ENCODE results near the gene IFT88. TPM values are rescaled to one million over a fixed set of nuclear protein-coding genes. Genes with fewer than 3 reads are reported as not detected.
"Not testable (repeated sequence)": the region's sequence is repeated elsewhere in the genome, so short reads cannot be mapped to it uniquely, and the experiment has no call there.

Gene IFT88
- total and polyA plus RNA-seq, 4 donors, result 7.1 to 18.7 (median 10.5) TPM

DNA sequence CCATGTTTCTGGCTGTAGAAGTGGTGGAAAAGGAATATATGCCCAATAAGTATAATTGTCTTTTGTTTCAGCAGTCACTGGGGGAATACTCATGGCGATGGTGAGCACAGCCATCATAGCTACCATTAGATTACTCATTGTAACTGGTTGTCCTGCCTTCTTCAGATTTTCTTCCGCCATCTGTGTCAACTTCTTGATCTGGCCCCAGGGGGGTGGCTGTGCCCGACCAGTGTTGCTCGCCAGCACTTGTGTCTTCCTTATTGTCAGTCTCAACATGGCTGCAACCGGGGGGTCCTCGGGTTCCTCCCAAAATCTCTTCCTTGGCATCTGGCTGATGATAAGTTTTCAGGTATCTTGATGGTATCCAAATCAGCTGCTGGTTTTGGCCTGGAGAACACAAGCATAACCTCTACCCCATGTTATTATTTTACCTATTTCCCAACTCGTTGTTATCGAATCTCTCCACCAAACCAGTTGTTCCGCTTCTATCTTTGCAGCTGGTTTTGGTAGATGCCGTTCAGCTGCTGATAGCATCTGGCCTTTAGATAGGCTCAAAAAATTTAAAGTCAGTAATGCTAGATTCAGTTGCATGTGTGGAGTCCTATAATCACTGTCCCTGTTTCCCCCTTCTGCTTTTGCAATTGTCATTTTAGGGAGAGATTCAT lies 113.6 kb downstream of the IFT88 start:
- Histone ChIP-seq H3K9me3 (ENCODE audit: control insufficient read depth in 4 of 4, low read length in 3 of 4) (no peaks in the 10 kb centered on the region), H3K27ac (ENCODE audit: low read depth in 1 of 2, low read length in 2 of 2) (no peak overlapping the region), H3K4me3 (ENCODE audit: low read depth in 1 of 3, low read length in 3 of 3) (no peak overlapping the region), H3K9ac (ENCODE audit: low read depth in 1 of 2, low read length in 2 of 2) (no peak overlapping the region), H3K4me1 (ENCODE audit: control insufficient read depth in 4 of 4, insufficient read depth in 4 of 4, low read length in 3 of 4) (no peaks in the 10 kb centered on the region), H3K36me3 (ENCODE audit: control insufficient read depth in 4 of 4, insufficient read depth in 3 of 4, low read depth in 1 of 4, low read length in 3 of 4) (peaks cover 0 to 7% (median under 1%) of the 10 kb centered on the region in 4 donors), H3K27me3 (ENCODE audit: control insufficient read depth in 4 of 4, insufficient read depth in 4 of 4, low read length in 3 of 4) (no peaks in the 10 kb centered on the region)
- 92% methylated on average over 10 of the region's 10 CpGs for WGBS
- TF ChIP-seq, protein P1, sequence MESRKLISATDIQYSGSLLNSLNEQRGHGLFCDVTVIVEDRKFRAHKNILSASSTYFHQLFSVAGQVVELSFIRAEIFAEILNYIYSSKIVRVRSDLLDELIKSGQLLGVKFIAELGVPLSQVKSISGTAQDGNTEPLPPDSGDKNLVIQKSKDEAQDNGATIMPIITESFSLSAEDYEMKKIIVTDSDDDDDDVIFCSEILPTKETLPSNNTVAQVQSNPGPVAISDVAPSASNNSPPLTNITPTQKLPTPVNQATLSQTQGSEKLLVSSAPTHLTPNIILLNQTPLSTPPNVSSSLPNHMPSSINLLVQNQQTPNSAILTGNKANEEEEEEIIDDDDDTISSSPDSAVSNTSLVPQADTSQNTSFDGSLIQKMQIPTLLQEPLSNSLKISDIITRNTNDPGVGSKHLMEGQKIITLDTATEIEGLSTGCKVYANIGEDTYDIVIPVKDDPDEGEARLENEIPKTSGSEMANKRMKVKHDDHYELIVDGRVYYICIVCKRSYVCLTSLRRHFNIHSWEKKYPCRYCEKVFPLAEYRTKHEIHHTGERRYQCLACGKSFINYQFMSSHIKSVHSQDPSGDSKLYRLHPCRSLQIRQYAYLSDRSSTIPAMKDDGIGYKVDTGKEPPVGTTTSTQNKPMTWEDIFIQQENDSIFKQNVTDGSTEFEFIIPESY (IDR thresholded peaks at IDR 0.05), result no peak
- TF ChIP-seq EGR1 (IDR thresholded peaks at IDR 0.05; ENCODE audit: low read depth in 2 of 2) (no peak), TAF1 (conservative IDR thresholded peaks at IDR 0.05) (no peak)
- TF ChIP-seq, protein P2, sequence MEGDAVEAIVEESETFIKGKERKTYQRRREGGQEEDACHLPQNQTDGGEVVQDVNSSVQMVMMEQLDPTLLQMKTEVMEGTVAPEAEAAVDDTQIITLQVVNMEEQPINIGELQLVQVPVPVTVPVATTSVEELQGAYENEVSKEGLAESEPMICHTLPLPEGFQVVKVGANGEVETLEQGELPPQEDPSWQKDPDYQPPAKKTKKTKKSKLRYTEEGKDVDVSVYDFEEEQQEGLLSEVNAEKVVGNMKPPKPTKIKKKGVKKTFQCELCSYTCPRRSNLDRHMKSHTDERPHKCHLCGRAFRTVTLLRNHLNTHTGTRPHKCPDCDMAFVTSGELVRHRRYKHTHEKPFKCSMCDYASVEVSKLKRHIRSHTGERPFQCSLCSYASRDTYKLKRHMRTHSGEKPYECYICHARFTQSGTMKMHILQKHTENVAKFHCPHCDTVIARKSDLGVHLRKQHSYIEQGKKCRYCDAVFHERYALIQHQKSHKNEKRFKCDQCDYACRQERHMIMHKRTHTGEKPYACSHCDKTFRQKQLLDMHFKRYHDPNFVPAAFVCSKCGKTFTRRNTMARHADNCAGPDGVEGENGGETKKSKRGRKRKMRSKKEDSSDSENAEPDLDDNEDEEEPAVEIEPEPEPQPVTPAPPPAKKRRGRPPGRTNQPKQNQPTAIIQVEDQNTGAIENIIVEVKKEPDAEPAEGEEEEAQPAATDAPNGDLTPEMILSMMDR (IDR thresholded peaks at IDR 0.05; ENCODE audit: low read depth, low read length, missing input control), result no peak
- DNase-seq (ENCODE audit: low spot score), result no peak

DNA sequence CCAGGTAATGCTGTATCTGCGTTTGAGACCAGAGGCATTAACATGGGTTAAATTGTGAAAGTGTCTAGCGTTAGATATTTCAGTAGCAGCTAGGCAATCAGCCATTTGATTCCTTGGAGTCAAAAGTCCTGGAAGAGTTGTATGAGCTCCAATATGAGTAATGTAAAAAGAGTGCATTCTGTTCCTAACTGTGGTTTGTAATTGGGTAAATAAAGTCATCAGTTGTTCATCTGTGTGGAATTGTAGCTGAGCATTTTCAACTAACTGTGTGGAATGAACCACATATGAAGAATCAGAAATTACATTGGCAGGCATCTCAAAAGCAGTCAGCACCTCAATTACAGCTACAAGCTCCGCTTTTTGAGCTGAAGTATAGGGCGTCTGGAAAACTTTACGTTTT lies 114.5 kb downstream of the IFT88 start:
- H3K9ac ChIP-seq (ENCODE audit: low read depth in 1 of 2, low read length in 2 of 2); H3K27ac ChIP-seq (ENCODE audit: low read depth in 1 of 2, low read length in 2 of 2); H3K4me3 ChIP-seq (ENCODE audit: low read depth in 1 of 3, low read length in 3 of 3); H3K9me3 ChIP-seq (ENCODE audit: control insufficient read depth in 4 of 4, low read length in 3 of 4); H3K27me3 ChIP-seq (ENCODE audit: control insufficient read depth in 4 of 4, insufficient read depth in 4 of 4, low read length in 3 of 4); DNase-seq (ENCODE audit: low spot score); H3K36me3 ChIP-seq (ENCODE audit: control insufficient read depth in 4 of 4, insufficient read depth in 3 of 4, low read depth in 1 of 4, low read length in 3 of 4); H3K4me1 ChIP-seq (ENCODE audit: control insufficient read depth in 4 of 4, insufficient read depth in 4 of 4, low read length in 3 of 4): not testable (repeated sequence)
- WGBS, result 90% methylated on average over 5 of the region's 5 CpGs

DNA sequence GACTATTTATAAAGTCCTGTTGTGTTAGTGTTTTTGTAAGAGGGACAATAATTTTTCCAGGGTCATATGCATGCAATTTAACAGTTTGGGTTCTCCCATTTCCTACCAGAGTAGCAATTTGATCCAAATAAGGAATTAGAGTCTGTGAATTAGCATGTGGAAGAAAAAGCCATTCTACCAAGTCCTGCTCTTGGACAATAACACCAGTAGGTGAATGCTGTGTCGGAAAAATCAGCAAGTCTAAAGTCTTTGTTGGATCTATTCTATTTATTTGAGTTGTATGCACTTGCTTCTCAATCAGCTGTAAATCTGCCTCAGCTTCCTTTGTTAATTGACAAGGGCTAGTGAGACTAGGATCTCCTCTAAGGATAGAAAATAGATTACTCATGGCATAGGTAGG lies 115.1 kb downstream of the IFT88 start:
- no peak for DNase-seq (ENCODE audit: low spot score)
- H3K27ac ChIP-seq (ENCODE audit: low read depth in 1 of 2, low read length in 2 of 2), result no peak overlapping the region
- H3K36me3 ChIP-seq (ENCODE audit: control insufficient read depth in 4 of 4, insufficient read depth in 3 of 4, low read depth in 1 of 4, low read length in 3 of 4), result peaks cover 0 to 3% (median under 1%) of the 10 kb centered on the region in 4 donors
- no peaks in the 10 kb centered on the region for H3K9me3 ChIP-seq (ENCODE audit: control insufficient read depth in 4 of 4, low read length in 3 of 4)
- H3K9ac ChIP-seq (ENCODE audit: low read depth in 1 of 2, low read length in 2 of 2), result no peak overlapping the region
- no peak overlapping the region for H3K4me3 ChIP-seq (ENCODE audit: low read depth in 1 of 3, low read length in 3 of 3)
- 97% methylated on average over 1 of the region's 1 CpG for WGBS
- H3K27me3 ChIP-seq (ENCODE audit: control insufficient read depth in 4 of 4, insufficient read depth in 4 of 4, low read length in 3 of 4), result no peaks in the 10 kb centered on the region
- H3K4me1 ChIP-seq (ENCODE audit: control insufficient read depth in 4 of 4, insufficient read depth in 4 of 4, low read length in 3 of 4), result no peaks in the 10 kb centered on the region
- TF ChIP-seq SP1 (IDR thresholded peaks at IDR 0.05) (no peak), TAF1 (conservative IDR thresholded peaks at IDR 0.05) (no peak), HNF4A (conservative IDR thresholded peaks at IDR 0.05) (no peak), FOXA1 (IDR thresholded peaks at IDR 0.05) (no peak), RAD21 (IDR thresholded peaks at IDR 0.05) (no peak), EGR1 (IDR thresholded peaks at IDR 0.05; ENCODE audit: low read depth in 2 of 2) (no peak), GABPA (IDR thresholded peaks at IDR 0.05 in 1 of 2, conservative IDR thresholded peaks at IDR 0.05 in 1 of 2) (no peak), JUND (IDR thresholded peaks at IDR 0.05) (no peak), FOXA2 (IDR thresholded peaks at IDR 0.05) (no peak), RXRA (IDR thresholded peaks at IDR 0.05) (no peak), HNF4G (IDR thresholded peaks at IDR 0.05) (no peak)
- TF ChIP-seq, protein P3, sequence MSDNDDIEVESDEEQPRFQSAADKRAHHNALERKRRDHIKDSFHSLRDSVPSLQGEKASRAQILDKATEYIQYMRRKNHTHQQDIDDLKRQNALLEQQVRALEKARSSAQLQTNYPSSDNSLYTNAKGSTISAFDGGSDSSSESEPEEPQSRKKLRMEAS (IDR thresholded peaks at IDR 0.05), result no peak
- TF ChIP-seq, protein P1 (IDR thresholded peaks at IDR 0.05), result no peak
- TF ChIP-seq, protein P4, sequence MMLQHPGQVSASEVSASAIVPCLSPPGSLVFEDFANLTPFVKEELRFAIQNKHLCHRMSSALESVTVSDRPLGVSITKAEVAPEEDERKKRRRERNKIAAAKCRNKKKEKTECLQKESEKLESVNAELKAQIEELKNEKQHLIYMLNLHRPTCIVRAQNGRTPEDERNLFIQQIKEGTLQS (IDR thresholded peaks at IDR 0.05), result no peak
- TF ChIP-seq, protein P5, sequence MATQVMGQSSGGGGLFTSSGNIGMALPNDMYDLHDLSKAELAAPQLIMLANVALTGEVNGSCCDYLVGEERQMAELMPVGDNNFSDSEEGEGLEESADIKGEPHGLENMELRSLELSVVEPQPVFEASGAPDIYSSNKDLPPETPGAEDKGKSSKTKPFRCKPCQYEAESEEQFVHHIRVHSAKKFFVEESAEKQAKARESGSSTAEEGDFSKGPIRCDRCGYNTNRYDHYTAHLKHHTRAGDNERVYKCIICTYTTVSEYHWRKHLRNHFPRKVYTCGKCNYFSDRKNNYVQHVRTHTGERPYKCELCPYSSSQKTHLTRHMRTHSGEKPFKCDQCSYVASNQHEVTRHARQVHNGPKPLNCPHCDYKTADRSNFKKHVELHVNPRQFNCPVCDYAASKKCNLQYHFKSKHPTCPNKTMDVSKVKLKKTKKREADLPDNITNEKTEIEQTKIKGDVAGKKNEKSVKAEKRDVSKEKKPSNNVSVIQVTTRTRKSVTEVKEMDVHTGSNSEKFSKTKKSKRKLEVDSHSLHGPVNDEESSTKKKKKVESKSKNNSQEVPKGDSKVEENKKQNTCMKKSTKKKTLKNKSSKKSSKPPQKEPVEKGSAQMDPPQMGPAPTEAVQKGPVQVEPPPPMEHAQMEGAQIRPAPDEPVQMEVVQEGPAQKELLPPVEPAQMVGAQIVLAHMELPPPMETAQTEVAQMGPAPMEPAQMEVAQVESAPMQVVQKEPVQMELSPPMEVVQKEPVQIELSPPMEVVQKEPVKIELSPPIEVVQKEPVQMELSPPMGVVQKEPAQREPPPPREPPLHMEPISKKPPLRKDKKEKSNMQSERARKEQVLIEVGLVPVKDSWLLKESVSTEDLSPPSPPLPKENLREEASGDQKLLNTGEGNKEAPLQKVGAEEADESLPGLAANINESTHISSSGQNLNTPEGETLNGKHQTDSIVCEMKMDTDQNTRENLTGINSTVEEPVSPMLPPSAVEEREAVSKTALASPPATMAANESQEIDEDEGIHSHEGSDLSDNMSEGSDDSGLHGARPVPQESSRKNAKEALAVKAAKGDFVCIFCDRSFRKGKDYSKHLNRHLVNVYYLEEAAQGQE (IDR thresholded peaks at IDR 0.05), result no peak

Data from liver (tissue), 9 donors.